Heart right ventricle (tissue), 16 donors: ENCODE data around the gene C10orf120. TPM values are rescaled to one million over a fixed set of nuclear protein-coding genes. Genes with fewer than 3 reads are reported as not detected.

Experiments
- ATAC-seq, 8 donors: fragments of 200-7000 bp; cut with Tn5 transposase; one replicate each; pipeline ENCODE4 v1.9.1; 2020; ENCODE audit warnings: mild to moderate bottlenecking in 8 of 8, moderate library complexity in 8 of 8, moderate number of reproducible peaks in 1 of 8
- DNase-seq, 2 donors: peaks; one replicate each; pipeline ENCODE4 v3.0.0-alpha.2; 2020
- H3K27ac ChIP-seq, 10 donors: fragments of 200-600 bp; sonication (generic) in 2 of 10; one replicate each; pipeline versions ENCODE4 v1.5.0 to v1.8.0; 2020 to 2022; ENCODE audit warnings: mild to moderate bottlenecking in 3 of 10
- H3K27me3 ChIP-seq, 7 donors: fragments of 200-600 bp; one replicate each; pipeline ENCODE4 v1.8.0; 2021 to 2022; ENCODE audit warnings: mild to moderate bottlenecking in 2 of 7
- H3K36me3 ChIP-seq, 9 donors: fragments of 200-600 bp; sonication (generic) in 1 of 9; one replicate each; pipeline versions ENCODE4 v1.5.0 to v1.8.0; 2020 to 2022; ENCODE audit warnings: mild to moderate bottlenecking in 2 of 9
- H3K4me1 ChIP-seq, 9 donors: fragments of 200-600 bp; sonication (generic) in 1 of 9; one replicate each; pipeline versions ENCODE4 v1.5.0 to v1.8.0; 2020 to 2022; ENCODE audit warnings: mild to moderate bottlenecking in 4 of 9
- H3K4me3 ChIP-seq, 10 donors: fragments of 200-600 bp; sonication (generic) in 2 of 10; one replicate each; pipeline versions ENCODE4 v1.5.0 to v1.8.0; 2020 to 2022; ENCODE audit warnings: mild to moderate bottlenecking in 7 of 10, moderate library complexity in 2 of 10
- H3K9me3 ChIP-seq, 11 donors: fragments of 200-600 bp in 10 of 11; sonication (generic) in 2 of 11; one replicate each; pipeline versions ENCODE4 v1.5.0 to v1.8.0; 2013 to 2022; ENCODE audit warnings: mild to moderate bottlenecking in 2 of 11, control low read depth in 1 of 11, moderate library complexity in 1 of 11
- WGBS, 2 donors: extraction: QIAGEN DNeasy Blood & Tissue Kit; methylation state at CpG; one replicate each; pipeline ENCODE4 v1.1.7; 2013; ENCODE audit warnings: inconsistent platforms in 1 of 2; 5-methylcytosine and 5-hydroxymethylcytosine counted together
- intact Hi-C, 10 donors: fragments of 100-400 bp; cut with DNase I; formaldehyde crosslinking; loops; one replicate each; pipeline versions ENCODE4 v1.11.1 to v1.14.2; 2022
- polyA plus RNA-seq, 2 donors: library from polyadenylated mRNA; stranded (reverse); fragments of 200-250 nt; gene quantifications; one replicate each; pipeline ENCODE4 v1.2.3, GENCODE V29; 2013
- total RNA-seq, 10 donors: library from RNA; stranded (reverse); fragmentation: NEBNext Ultra II Directional in 3 of 10; extraction: Animal tissue kit (Norgen Biotek cat#: 25700) in 3 of 10; gene quantifications; one replicate each; pipeline versions ENCODE4 v1.2.1 to v1.2.4, GENCODE V29; 2021 to 2023
- TF ChIP-seq, protein P1 (sequence below), 9 donors: fragments of 200-600 bp; sonication (generic) in 2 of 9; IDR thresholded peaks; one replicate each; pipeline versions ENCODE4 v1.5.0 to v1.8.0; 2021 to 2022; ENCODE audit warnings: antibody characterized with exemption in 9 of 9, mild to moderate bottlenecking in 5 of 9, moderate library complexity in 1 of 9
- donor health status: Arrhythmogenic right ventricular cardiomyopathy.
- donor health status: ischemic (EF 13 %, LVEDD 7.1; RV severe dilation, severe dysfunction).
- donor health status: healthy with polysubstance abuse.
- donor health status: DM: no; HTN: yes; CAD: no.
- donor health status: DM: no; HTN: no; CAD: no.
- donor health status: ischemic (EF 25% LVEDD 6.9; RV normal size, moderate dysfunction).
- donor health status: ischemic (EF 25% LVEDD 5.7; RV mildly dilated, moderate dysfunction).
- donor health status: healthy.
- donor health status: DM: yes; HTN: yes; CAD: no.
- donor health status: Ischemic cardiomyopathy.
- donor health status: ischemic (EF 35%, LVEDD 5.7; RV mildly dilated, moderate dysfunction).
- donor health status: nonischemic (EF 11% LVEDD 7.7; RV severe dilation, severe dysfunction).
- donor health status: DM: yes; HTN: yes; CAD: no.
- donor health status: PGD.
- donor health status: ischemic (EF 29% LVEDD 5.4; RV normal size, mild dysfunction).
- donor health status: nonischemic (EF 23%, LVEDD 6.1; RV moderate dilation, normal function).

Gene C10orf120
- total and polyA plus RNA-seq, 12 donors, result not detected

DNA sequence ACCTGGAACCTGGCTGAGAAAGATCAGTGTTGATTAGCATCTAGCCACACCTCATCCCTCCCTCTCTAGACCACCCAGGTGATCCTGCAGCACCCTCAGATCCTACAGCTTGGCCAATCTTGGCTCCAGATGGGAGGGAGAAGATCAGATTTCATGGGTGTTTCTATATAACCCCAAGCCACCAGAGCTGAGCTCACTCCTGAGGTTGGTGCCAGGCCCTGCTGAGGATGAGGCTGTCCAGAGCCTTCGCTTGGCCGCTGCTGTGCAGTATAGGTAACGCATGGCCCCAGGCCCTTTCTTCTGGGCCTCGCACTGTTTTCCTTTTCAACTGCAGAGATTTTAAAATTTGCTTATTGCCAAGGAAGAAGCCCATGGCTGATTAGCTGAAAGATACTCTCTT is 27.0 kb downstream of the C10orf120 start:
- Histone ChIP-seq H3K36me3 (no peaks in the 10 kb centered on the region), H3K9me3 (no peaks in the 10 kb centered on the region), H3K27ac (no peak overlapping the region), H3K4me1 (peaks cover 0 to 12% (median 0%) of the 10 kb centered on the region in 9 donors), H3K27me3 (peaks cover 0 to 8% (median 0%) of the 10 kb centered on the region in 7 donors), H3K4me3 (no peak overlapping the region)
- DNase-seq, result no peak
- intact Hi-C loops, result no loop called here
- 93 to 95% methylated on average over 4 of the region's 4 CpGs for WGBS, 2 donors
- TF ChIP-seq, protein P1, sequence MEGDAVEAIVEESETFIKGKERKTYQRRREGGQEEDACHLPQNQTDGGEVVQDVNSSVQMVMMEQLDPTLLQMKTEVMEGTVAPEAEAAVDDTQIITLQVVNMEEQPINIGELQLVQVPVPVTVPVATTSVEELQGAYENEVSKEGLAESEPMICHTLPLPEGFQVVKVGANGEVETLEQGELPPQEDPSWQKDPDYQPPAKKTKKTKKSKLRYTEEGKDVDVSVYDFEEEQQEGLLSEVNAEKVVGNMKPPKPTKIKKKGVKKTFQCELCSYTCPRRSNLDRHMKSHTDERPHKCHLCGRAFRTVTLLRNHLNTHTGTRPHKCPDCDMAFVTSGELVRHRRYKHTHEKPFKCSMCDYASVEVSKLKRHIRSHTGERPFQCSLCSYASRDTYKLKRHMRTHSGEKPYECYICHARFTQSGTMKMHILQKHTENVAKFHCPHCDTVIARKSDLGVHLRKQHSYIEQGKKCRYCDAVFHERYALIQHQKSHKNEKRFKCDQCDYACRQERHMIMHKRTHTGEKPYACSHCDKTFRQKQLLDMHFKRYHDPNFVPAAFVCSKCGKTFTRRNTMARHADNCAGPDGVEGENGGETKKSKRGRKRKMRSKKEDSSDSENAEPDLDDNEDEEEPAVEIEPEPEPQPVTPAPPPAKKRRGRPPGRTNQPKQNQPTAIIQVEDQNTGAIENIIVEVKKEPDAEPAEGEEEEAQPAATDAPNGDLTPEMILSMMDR (IDR thresholded peaks at IDR 0.05), result no peak
- ATAC-seq, result no peak

DNA sequence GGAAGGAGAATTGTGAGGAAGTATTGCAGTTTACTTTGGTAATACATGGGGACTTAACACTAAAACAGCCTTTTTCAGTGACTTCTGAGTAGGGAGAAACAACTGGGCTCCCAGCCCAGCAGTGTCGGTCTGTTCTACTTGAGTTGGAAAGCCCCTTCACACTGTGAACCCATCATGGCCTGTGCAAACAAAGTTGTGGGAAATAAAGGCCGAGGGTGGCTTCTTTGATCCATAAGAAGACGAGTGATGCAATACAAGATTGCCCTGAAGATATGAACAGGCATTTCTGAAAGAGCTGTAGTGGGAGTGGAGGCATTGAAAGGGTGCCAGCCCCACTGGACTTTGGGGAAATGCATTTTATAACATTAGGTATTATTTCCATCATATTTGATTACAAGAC is 28.3 kb downstream of the C10orf120 start:
- TF ChIP-seq, protein P1 (IDR thresholded peaks at IDR 0.05), result no peak
- Histone ChIP-seq H3K27me3 (peaks cover 0 to 8% (median 0%) of the 10 kb centered on the region in 7 donors), H3K27ac (no peak overlapping the region), H3K4me3 (no peak overlapping the region), H3K9me3 (no peaks in the 10 kb centered on the region), H3K4me1 (peaks cover 0 to 12% (median 0%) of the 10 kb centered on the region in 9 donors), H3K36me3 (no peaks in the 10 kb centered on the region)
- intact Hi-C loops, result no loop called here
- 60 to 81% methylated on average over 3 of the region's 3 CpGs for WGBS, 2 donors
- no peak for DNase-seq
- no peak for ATAC-seq

DNA sequence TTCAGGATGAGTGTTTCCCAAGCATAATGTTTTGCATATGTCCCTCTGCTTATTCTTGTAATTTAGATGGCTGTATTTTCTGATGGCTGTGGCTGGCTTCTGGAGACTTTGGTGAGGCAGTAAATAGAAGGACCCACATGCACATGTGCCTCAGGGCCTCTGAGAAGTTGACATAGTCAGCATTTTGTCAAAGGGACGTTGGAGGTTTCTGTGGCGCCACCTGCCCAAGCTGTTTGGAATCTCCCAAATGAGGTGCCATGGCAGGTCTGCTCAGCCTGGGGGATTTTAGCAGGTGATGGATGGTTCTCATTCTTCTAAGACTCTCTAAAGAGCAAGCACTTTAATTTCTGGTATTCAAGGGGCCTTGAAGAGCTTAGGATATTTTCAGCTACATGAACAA is 29.8 kb downstream of the C10orf120 start:
- H3K9me3 ChIP-seq, result no peaks in the 10 kb centered on the region
- 80 to 84% methylated on average over 2 of the region's 2 CpGs for whole genome bisulfite sequencing, 2 donors
- peaks cover 0 to 9% (median 0%) of the 10 kb centered on the region in 7 donors for H3K27me3 ChIP-seq
- ATAC-seq (no peak), DNase-seq (no peak)
- H3K27ac ChIP-seq, result no peak overlapping the region
- TF ChIP-seq, protein P1 (IDR thresholded peaks at IDR 0.05), result no peak
- intact Hi-C loops, result no loop called here
- no peaks in the 10 kb centered on the region for H3K36me3 ChIP-seq
- peaks cover 0 to 8% (median 0%) of the 10 kb centered on the region in 9 donors for H3K4me1 ChIP-seq
- no peak overlapping the region for H3K4me3 ChIP-seq

DNA sequence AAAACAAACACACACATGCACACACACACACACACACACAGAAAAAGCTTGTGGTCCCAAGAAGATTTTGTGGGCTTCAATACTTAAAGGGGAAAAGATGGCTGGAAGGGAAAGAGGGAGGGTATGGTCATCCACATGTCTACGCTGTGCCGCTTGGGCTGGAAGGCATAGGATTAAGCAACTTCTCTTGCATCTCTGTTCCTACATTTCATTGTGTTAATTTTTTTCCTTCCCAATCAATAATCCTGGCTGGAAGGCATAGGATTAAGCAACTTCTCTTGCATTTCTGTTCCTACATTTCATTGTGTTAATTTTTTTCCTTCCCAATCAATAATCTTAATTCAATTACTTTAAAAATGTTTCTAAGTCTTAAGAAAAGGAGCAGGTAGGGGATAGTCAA is 30.6 kb downstream of the C10orf120 start:
- ATAC-seq, result no peak
- H3K4me3 ChIP-seq, result no peak overlapping the region
- TF ChIP-seq, protein P1 (IDR thresholded peaks at IDR 0.05), result no peak
- no peaks in the 10 kb centered on the region for H3K9me3 ChIP-seq
- intact Hi-C loops, result no loop called here
- WGBS, 2 donors, result 98 to 100% methylated on average over 2 of the region's 2 CpGs
- H3K27ac ChIP-seq, result no peak overlapping the region
- no peak for DNase-seq
- peaks cover 0 to 4% (median 0%) of the 10 kb centered on the region in 9 donors for H3K4me1 ChIP-seq
- peaks cover 0 to 13% (median 0%) of the 10 kb centered on the region in 7 donors for H3K27me3 ChIP-seq
- H3K36me3 ChIP-seq, result no peaks in the 10 kb centered on the region
